Breast epithelium (tissue), 4 donors: ENCODE data around the gene CWC27. TPM values are rescaled to one million over a fixed set of nuclear protein-coding genes. Genes with fewer than 3 reads are reported as not detected.

Source experiments
- DNase-seq, 2 donors: peaks; one replicate each; pipeline ENCODE4 v3.0.0-alpha.2; 2019; ENCODE audit warnings: low spot score in 2 of 2
- H3K27ac ChIP-seq, 2 donors: fragments of 200-600 bp; sonication (generic) in 1 of 2; one replicate each; pipeline ENCODE4 v1.5.1; 2016 to 2019; ENCODE audit warnings: mild to moderate bottlenecking in 1 of 2
- H3K27me3 ChIP-seq, 2 donors: fragments of 200-600 bp; sonication (generic) in 1 of 2; one replicate each; pipeline versions ENCODE4 v1.5.1 to v1.6.0; 2017 to 2019; ENCODE audit warnings: control low read depth in 1 of 2, mild to moderate bottlenecking in 1 of 2
- H3K36me3 ChIP-seq: fragments of 200-600 bp; one replicate; pipeline ENCODE4 v1.5.1; 2019
- H3K4me1 ChIP-seq, 2 donors: fragments of 200-600 bp; sonication (generic); one replicate each; pipeline ENCODE4 v1.5.1; 2016 to 2019; ENCODE audit warnings: control low read depth in 1 of 2
- H3K4me3 ChIP-seq, 3 donors: fragments of 200-600 bp; sonication (generic); 1 replicate in 2 of 3; 2 replicates in 1 of 3; pipeline ENCODE4 v1.5.1; 2016 to 2019; ENCODE audit warnings: mild to moderate bottlenecking in 3 of 3, moderate library complexity in 2 of 3
- H3K9me3 ChIP-seq, 2 donors: fragments of 200-600 bp; sonication (generic) in 1 of 2; one replicate each; pipeline ENCODE4 v1.5.1; 2016 to 2019; ENCODE audit warnings: control low read depth in 1 of 2
- CTCF ChIP-seq, 3 donors: fragments of 450-650 bp; IDR thresholded peaks; one replicate each; pipeline ENCODE4 v1.5.1; 2016 to 2017; ENCODE audit warnings: antibody characterized with exemption in 3 of 3, mild to moderate bottlenecking in 3 of 3, moderate library complexity in 3 of 3
- POLR2A ChIP-seq: fragments of 450-650 bp; IDR thresholded peaks from one replicate; pipeline ENCODE4 v1.6.1; 2016; ENCODE audit warnings: antibody characterized with exemption, mild to moderate bottlenecking, moderate library complexity
- POLR2AphosphoS5 ChIP-seq, 3 donors: sonication (generic); formaldehyde crosslinking; IDR thresholded peaks; one replicate each; pipeline ENCODE4 v1.6.1; 2017; ENCODE audit warnings: antibody characterized with exemption in 3 of 3
- intact Hi-C: fragments of 100-400 bp; cut with DNase I; formaldehyde crosslinking; loops from one replicate; pipeline ENCODE4 v1.15.1; 2023; ENCODE audit warnings: low total_unique reads
- total RNA-seq, 3 donors: library from RNA; depleted of rRNA; stranded (reverse); fragments of >200 nt; gene quantifications; one replicate each; pipeline ENCODE4 v1.1.0, GENCODE V29; 2016

The CWC27 gene
- total RNA-seq, 3 donors from 2014 or later, result 10.6 to 19.9 (median 18.0) TPM

GRCh38 chr5:64873441-64873840 lies 104.7 kb downstream of the CWC27 start:
- no peaks in the 10 kb centered on the region for H3K27me3 ChIP-seq
- no peak overlapping the region for H3K27ac ChIP-seq
- H3K36me3 ChIP-seq, result no peaks in the 10 kb centered on the region
- no peaks in the 10 kb centered on the region for H3K9me3 ChIP-seq
- H3K4me3 ChIP-seq, result no peak overlapping the region
- TF ChIP-seq CTCF (IDR thresholded peaks at IDR 0.05) (no peak), POLR2A (no peak), POLR2AphosphoS5 (IDR thresholded peaks at IDR 0.05) (no peak)
- no peak for DNase-seq
- no peaks in the 10 kb centered on the region for H3K4me1 ChIP-seq
- intact Hi-C loops, result no loop called here

- no peak for TF ChIP-seq POLR2AphosphoS5 (IDR thresholded peaks at IDR 0.05)
- no peak for TF ChIP-seq POLR2A
- TF ChIP-seq CTCF (IDR thresholded peaks at IDR 0.05), result no peak
- Histone ChIP-seq H3K9me3 (no peaks in the 10 kb centered on the region), H3K4me3 (no peak overlapping the region), H3K27me3 (no peaks in the 10 kb centered on the region), H3K36me3 (no peaks in the 10 kb centered on the region), H3K27ac (no peak overlapping the region), H3K4me1 (no peaks in the 10 kb centered on the region)
- DNase-seq, result no peak
- intact Hi-C loops, result no loop called here
Observed at GRCh38 chr5:64874753-64875152, 106.0 kb downstream of the CWC27 start.

GRCh38 chr5:64876203-64876602 lies 107.5 kb downstream of the CWC27 start:
- Histone ChIP-seq H3K4me3 (no peak overlapping the region), H3K36me3 (no peaks in the 10 kb centered on the region), H3K4me1 (no peaks in the 10 kb centered on the region), H3K27me3 (no peaks in the 10 kb centered on the region), H3K27ac (no peak overlapping the region), H3K9me3 (no peaks in the 10 kb centered on the region)
- no peak for DNase-seq
- TF ChIP-seq POLR2AphosphoS5 (IDR thresholded peaks at IDR 0.05), result no peak
- no peak for TF ChIP-seq CTCF (IDR thresholded peaks at IDR 0.05)
- no peak for TF ChIP-seq POLR2A
- intact Hi-C loops, result no loop called here

- intact Hi-C loops, result no loop called here
- no peak for TF ChIP-seq POLR2A
- no peak for DNase-seq
Observed at GRCh38 chr5:64880821-64881220, 112.1 kb downstream of the CWC27 start.

GRCh38 chr5:64883912-64884311 lies 115.2 kb downstream of the CWC27 start:
- intact Hi-C loops, result no loop called here
- TF ChIP-seq CTCF (IDR thresholded peaks at IDR 0.05) (no peak), POLR2AphosphoS5 (IDR thresholded peaks at IDR 0.05) (no peak), POLR2A (no peak)
- Histone ChIP-seq H3K9me3 (no peaks in the 10 kb centered on the region), H3K27ac (no peak overlapping the region), H3K4me3 (no peak overlapping the region), H3K4me1 (no peaks in the 10 kb centered on the region), H3K27me3 (no peaks in the 10 kb centered on the region), H3K36me3 (no peaks in the 10 kb centered on the region)
- no peak for DNase-seq

More at GRCh38 chr5:64880821-64881220, 112.1 kb downstream of the CWC27 start:
- H3K27me3 ChIP-seq, result no peaks in the 10 kb centered on the region
- H3K4me1 ChIP-seq, result no peaks in the 10 kb centered on the region
- no peaks in the 10 kb centered on the region for H3K9me3 ChIP-seq
- no peak overlapping the region for H3K4me3 ChIP-seq
- H3K36me3 ChIP-seq, result no peaks in the 10 kb centered on the region
- no peak overlapping the region for H3K27ac ChIP-seq

GRCh38 chr5:64884541-64884940 lies 115.8 kb downstream of the CWC27 start:
- TF ChIP-seq POLR2AphosphoS5 (IDR thresholded peaks at IDR 0.05) (no peak), POLR2A (no peak), CTCF (IDR thresholded peaks at IDR 0.05) (no peak)
- H3K9me3 ChIP-seq, result no peaks in the 10 kb centered on the region
- no peaks in the 10 kb centered on the region for H3K4me1 ChIP-seq
- no peak for DNase-seq
- H3K36me3 ChIP-seq, result no peaks in the 10 kb centered on the region
- no peak overlapping the region for H3K4me3 ChIP-seq
- intact Hi-C loops, result no loop called here
- no peaks in the 10 kb centered on the region for H3K27me3 ChIP-seq
- no peak overlapping the region for H3K27ac ChIP-seq
